ENCODE measurements around the gene PDK4.

- TF ChIP-seq PAX5 (IDR thresholded peaks at IDR 0.05; ENCODE audit: insufficient read depth, low read length, severe bottlenecking) = no peak
- no peak for TF ChIP-seq POU2F2 (IDR thresholded peaks at IDR 0.05; ENCODE audit: low read depth, low read length)
- TF ChIP-seq POLR2A (IDR thresholded peaks at IDR 0.05; ENCODE audit: low read depth, low read length) = no peak
These were observed at the start of gene PDK4 for GRCh38 chr7:95596198-95597063.

All from GM12891 (cell line).